ENCODE results near the gene NLRC5. TPM values are rescaled to one million over a fixed set of nuclear protein-coding genes. Genes with fewer than 3 reads are reported as not detected.

Gene NLRC5
- total RNA-seq, 2 donors from 2014 or later, result 8.3 to 23.4 TPM

- no peak for DNase-seq
- no peaks in the 10 kb centered on the region for H3K9me3 ChIP-seq
- intact Hi-C loops (cut with DNase I), result no loop called here
- no peaks in the 10 kb centered on the region for H3K27me3 ChIP-seq
- H3K4me1 ChIP-seq, result no peaks in the 10 kb centered on the region
- no peak overlapping the region for H3K27ac ChIP-seq
- H3K4me3 ChIP-seq, result no peak overlapping the region
- TF ChIP-seq POLR2A (IDR thresholded peaks at IDR 0.05) (no peak), CTCF (IDR thresholded peaks at IDR 0.05) (no peak)
- no peak for ATAC-seq
- no peaks in the 10 kb centered on the region for H3K36me3 ChIP-seq (replicated peaks in 1 of 2; ENCODE audit: insufficient read depth in 1 of 2, low read depth in 2 of 2)
- WGBS, 2 donors, result 90 to 92% methylated on average over 5 to 8 of the region's 8 CpGs
Observed at GRCh38 chr16:57023541-57024249, 34.3 kb downstream of the NLRC5 start.

- intact Hi-C loops (cut with DNase I), result no loop called here
- WGBS, 2 donors, result 85 to 88% methylated on average over 16 to 17 of the region's 19 CpGs
- DNase-seq, result no peak
Observed at GRCh38 chr16:57024894-57025680, 35.7 kb downstream of the NLRC5 start.

GRCh38 chr16:57025941-57026777 lies 36.8 kb downstream of the NLRC5 start:
- no peaks in the 10 kb centered on the region for H3K9me3 ChIP-seq
- H3K4me1 ChIP-seq, result no peaks in the 10 kb centered on the region
- TF ChIP-seq CTCF (IDR thresholded peaks at IDR 0.05), result no peak
- DNase-seq, result no peak
- ATAC-seq, result no peak
- intact Hi-C loops (cut with DNase I), result no loop called here
- no peaks in the 10 kb centered on the region for H3K36me3 ChIP-seq (replicated peaks in 1 of 2; ENCODE audit: insufficient read depth in 1 of 2, low read depth in 2 of 2)
- no peak overlapping the region for H3K4me3 ChIP-seq
- 78 to 87% methylated on average over 10 to 17 of the region's 21 CpGs for WGBS, 2 donors
- H3K27ac ChIP-seq, result no peak overlapping the region
- no peaks in the 10 kb centered on the region for H3K27me3 ChIP-seq

More at GRCh38 chr16:57024894-57025680, 35.7 kb downstream of the NLRC5 start:
- TF ChIP-seq POLR2A (IDR thresholded peaks at IDR 0.05) (no peak), CTCF (IDR thresholded peaks at IDR 0.05) (no peak)
- no peaks in the 10 kb centered on the region for H3K36me3 ChIP-seq (replicated peaks in 1 of 2; ENCODE audit: insufficient read depth in 1 of 2, low read depth in 2 of 2)
- no peak overlapping the region for H3K4me3 ChIP-seq
- H3K9me3 ChIP-seq, result no peaks in the 10 kb centered on the region
- no peaks in the 10 kb centered on the region for H3K27me3 ChIP-seq
- no peak for ATAC-seq
- H3K4me1 ChIP-seq, result no peaks in the 10 kb centered on the region
- no peak overlapping the region for H3K27ac ChIP-seq

- H3K4me3 ChIP-seq, result no peak overlapping the region
- no peak overlapping the region for H3K27ac ChIP-seq
- no peaks in the 10 kb centered on the region for H3K27me3 ChIP-seq
- WGBS, 2 donors, result 78 to 100% methylated on average over 1 to 3 of the region's 3 CpGs
- ATAC-seq, result no peak
- intact Hi-C loops (cut with DNase I), result no loop called here
- no peak for TF ChIP-seq CTCF (IDR thresholded peaks at IDR 0.05)
- TF ChIP-seq POLR2A (IDR thresholded peaks at IDR 0.05), result no peak
- no peak for DNase-seq
- H3K36me3 ChIP-seq (replicated peaks in 1 of 2; ENCODE audit: insufficient read depth in 1 of 2, low read depth in 2 of 2), result no peaks in the 10 kb centered on the region
- no peaks in the 10 kb centered on the region for H3K4me1 ChIP-seq
- H3K9me3 ChIP-seq, result no peaks in the 10 kb centered on the region
Observed at GRCh38 chr16:57026778-57027062, 37.4 kb downstream of the NLRC5 start.

Measured in body of pancreas (tissue), 4 donors.